Mesothelial cell of epicardium (in vitro differentiated cells): ENCODE data around the gene TACC2. TPM values are rescaled to one million over a fixed set of nuclear protein-coding genes. Genes with fewer than 3 reads are reported as not detected.

Experiments used
- DNase-seq, 2 experiments: peaks; one replicate each; pipeline ENCODE4 v3.0.0; 2021; ENCODE audit warnings: low spot score in 2 of 2; ENCODE audit not compliant: unreplicated experiment in 2 of 2
- H3K27ac Mint-ChIP-seq: 2 replicates; pipeline ENCODE4 v1.8.0; 2021; ENCODE audit warnings: mixed read lengths
- H3K27me3 Mint-ChIP-seq: 2 replicates; pipeline ENCODE4 v1.8.0; 2021; ENCODE audit warnings: low read depth, mixed read lengths
- H3K36me3 Mint-ChIP-seq: 2 replicates; pipeline ENCODE4 v1.8.0; 2021; ENCODE audit warnings: mixed read lengths
- H3K4me1 Mint-ChIP-seq: 2 replicates; pipeline ENCODE4 v1.8.0; 2021; ENCODE audit warnings: mixed read lengths
- H3K4me3 Mint-ChIP-seq: 2 replicates; pipeline ENCODE4 v1.8.0; 2021; ENCODE audit warnings: mild to moderate bottlenecking, moderate library complexity, mixed read lengths
- H3K9me3 Mint-ChIP-seq: 2 replicates; pipeline ENCODE4 v1.8.0; 2021; ENCODE audit warnings: mixed read lengths
- total RNA-seq: library from RNA; stranded (reverse); gene quantifications from 3 replicates; pipeline ENCODE4 v1.2.1, GENCODE V29; 2021
- TF ChIP-seq, protein P1 (sequence below): fragments of 200-600 bp; sonication (generic); IDR thresholded peaks from one replicate; pipeline ENCODE4 v1.5.0; 2021; ENCODE audit warnings: antibody characterized with exemption; ENCODE audit not compliant: unreplicated experiment

The TACC2 gene
- total RNA-seq, 1 donor from 2014 or later: 25.5 TPM

DNA sequence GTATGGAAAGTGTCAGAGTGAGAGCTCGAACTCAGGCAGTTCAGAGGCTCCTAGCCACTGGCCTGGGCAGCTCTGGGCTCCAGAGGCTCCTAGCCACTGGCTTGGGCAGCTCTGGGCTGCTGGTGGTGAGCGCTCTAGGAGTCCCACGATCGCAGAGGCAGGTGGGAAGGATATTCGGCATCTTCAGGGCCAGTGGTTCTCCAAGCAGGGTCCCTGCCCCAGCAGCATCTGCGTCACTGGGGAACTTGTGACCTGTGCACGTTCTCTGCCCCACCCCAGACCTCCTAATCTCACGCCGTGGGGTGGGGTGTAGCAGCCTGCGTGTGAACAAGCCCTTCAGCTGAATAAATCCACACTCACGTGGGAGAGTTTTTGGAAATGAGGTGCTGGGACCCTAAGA is 256.9 kb downstream of the TACC2 start:
- TF ChIP-seq, protein P1, sequence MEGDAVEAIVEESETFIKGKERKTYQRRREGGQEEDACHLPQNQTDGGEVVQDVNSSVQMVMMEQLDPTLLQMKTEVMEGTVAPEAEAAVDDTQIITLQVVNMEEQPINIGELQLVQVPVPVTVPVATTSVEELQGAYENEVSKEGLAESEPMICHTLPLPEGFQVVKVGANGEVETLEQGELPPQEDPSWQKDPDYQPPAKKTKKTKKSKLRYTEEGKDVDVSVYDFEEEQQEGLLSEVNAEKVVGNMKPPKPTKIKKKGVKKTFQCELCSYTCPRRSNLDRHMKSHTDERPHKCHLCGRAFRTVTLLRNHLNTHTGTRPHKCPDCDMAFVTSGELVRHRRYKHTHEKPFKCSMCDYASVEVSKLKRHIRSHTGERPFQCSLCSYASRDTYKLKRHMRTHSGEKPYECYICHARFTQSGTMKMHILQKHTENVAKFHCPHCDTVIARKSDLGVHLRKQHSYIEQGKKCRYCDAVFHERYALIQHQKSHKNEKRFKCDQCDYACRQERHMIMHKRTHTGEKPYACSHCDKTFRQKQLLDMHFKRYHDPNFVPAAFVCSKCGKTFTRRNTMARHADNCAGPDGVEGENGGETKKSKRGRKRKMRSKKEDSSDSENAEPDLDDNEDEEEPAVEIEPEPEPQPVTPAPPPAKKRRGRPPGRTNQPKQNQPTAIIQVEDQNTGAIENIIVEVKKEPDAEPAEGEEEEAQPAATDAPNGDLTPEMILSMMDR: no peak
- Mint-ChIP-seq H3K27ac (no peak overlapping the region), H3K4me3 (no peak overlapping the region), H3K4me1 (peaks cover 2% of the 10 kb centered on the region), H3K9me3 (no peaks in the 10 kb centered on the region), H3K27me3 (no peaks in the 10 kb centered on the region), H3K36me3 (peaks cover 18% of the 10 kb centered on the region)
- DNase-seq: no peak

DNA sequence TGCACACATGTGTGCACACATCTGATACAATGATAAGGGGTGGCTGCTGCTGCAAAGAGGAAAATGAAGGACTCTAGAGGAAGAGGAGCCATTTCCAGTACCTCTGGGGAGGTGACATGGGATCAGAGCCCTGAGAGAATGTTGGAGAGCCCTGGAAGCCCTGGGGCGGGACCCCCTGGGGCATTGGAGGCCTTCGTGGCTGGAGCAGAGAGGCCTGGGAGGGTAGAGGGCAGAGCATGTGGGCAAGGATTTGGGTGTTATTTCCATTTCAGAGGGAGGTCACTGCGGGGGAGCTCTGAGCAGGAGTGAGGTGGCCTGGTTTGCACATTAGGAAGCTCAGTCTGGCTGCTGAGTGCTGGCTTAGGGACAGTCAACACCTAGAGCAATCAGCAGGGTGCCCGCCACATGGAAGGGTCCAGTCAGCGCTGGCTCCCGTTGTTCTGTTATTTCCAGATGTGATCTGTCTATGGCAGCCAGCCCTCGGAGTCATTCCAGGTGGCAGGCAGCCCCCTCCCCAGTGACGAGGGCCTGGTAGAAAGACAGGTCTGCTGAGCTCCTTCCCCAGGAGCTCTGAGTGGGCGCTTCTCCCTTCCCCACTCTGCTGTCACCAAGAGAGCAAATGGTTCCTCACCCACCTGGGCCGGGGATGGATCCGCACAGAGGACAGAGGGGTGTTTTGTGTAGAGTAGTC is 258.0 kb downstream of the TACC2 start:
- no peak overlapping the region for H3K27ac Mint-ChIP-seq
- TF ChIP-seq, protein P1: no peak
- no peak overlapping the region for H3K4me3 Mint-ChIP-seq
- H3K4me1 Mint-ChIP-seq: peaks cover 2% of the 10 kb centered on the region
- H3K36me3 Mint-ChIP-seq: peaks cover 13% of the 10 kb centered on the region
- no peaks in the 10 kb centered on the region for H3K9me3 Mint-ChIP-seq
- no peaks in the 10 kb centered on the region for H3K27me3 Mint-ChIP-seq
- DNase-seq: no peak

DNA sequence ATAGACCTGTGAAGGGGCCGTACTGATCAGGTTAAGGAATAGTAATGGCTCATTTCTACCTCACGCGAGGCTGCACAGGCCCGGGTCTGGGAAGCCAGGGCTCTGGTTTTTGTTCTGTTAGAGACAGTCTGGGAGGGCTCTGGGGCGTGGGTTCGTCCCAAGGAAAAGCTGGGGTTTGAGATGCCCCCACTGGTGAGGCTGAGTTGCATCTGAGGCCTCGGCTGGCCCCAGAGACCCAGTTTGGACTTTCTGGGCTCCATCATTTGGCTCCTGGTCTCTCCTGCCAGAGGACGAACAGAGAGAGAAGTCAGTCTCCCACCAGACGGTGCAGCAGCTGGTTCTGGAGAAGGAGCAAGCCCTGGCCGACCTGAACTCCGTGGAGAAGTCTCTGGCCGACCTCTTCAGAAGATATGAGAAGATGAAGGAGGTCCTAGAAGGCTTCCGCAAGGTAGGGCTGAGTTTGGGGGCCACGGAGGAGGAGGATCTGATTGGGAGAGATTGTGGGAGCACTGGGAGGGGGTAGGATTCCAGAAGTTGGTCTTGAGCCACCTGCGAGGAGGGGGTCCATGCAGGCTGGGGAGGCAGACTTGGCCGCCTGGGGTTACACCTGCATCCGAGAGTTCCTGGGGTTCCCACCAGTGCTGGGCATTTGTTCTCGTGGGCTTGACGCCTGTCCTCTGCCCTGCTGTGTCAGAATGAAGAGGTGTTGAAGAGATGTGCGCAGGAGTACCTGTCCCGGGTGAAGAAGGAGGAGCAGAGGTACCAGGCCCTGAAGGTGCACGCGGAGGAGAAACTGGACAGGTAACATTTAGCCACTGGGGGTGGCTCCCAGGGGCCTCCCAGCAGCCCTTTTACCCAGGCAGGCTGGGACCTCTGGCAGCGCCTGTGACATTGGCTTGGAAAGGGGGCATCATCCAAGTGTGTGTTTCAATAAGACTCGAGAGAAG is 259.7 kb downstream of the TACC2 start:
- TF ChIP-seq, protein P1: no peak
- H3K27ac Mint-ChIP-seq: no peak overlapping the region
- peaks cover 11% of the 10 kb centered on the region for H3K36me3 Mint-ChIP-seq
- DNase-seq: no peak
- H3K4me1 Mint-ChIP-seq: peaks cover 2% of the 10 kb centered on the region
- H3K9me3 Mint-ChIP-seq: no peaks in the 10 kb centered on the region
- no peak overlapping the region for H3K4me3 Mint-ChIP-seq
- no peaks in the 10 kb centered on the region for H3K27me3 Mint-ChIP-seq

DNA sequence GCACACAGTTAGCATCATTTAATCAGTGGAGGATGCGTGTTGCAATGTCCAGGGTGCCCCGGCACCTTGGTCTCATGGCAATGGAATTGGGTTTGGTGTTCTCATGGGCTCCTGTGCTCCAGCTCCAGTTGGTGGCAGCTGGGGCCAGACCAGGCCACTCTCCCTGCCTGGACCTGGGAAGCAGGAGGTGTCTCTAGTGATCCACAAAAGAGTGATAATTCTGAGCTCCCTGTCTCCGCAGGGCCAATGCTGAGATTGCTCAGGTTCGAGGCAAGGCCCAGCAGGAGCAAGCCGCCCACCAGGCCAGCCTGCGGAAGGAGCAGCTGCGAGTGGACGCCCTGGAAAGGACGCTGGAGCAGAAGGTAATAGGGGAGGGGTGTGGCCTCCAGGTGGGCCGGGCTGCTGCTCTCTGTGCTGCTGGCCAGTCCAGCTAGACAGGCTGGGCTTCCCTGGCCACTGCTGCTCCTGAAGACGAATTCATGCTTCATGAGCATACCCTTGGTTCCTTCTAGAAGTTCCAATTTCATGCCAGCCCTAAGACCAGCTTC is 260.4 kb downstream of the TACC2 start:
- H3K27me3 Mint-ChIP-seq: no peaks in the 10 kb centered on the region
- no peaks in the 10 kb centered on the region for H3K9me3 Mint-ChIP-seq
- H3K4me3 Mint-ChIP-seq: no peak overlapping the region
- peaks cover 2% of the 10 kb centered on the region for H3K4me1 Mint-ChIP-seq
- peaks cover 11% of the 10 kb centered on the region for H3K36me3 Mint-ChIP-seq
- no peak for DNase-seq
- H3K27ac Mint-ChIP-seq: no peak overlapping the region
- TF ChIP-seq, protein P1: no peak

DNA sequence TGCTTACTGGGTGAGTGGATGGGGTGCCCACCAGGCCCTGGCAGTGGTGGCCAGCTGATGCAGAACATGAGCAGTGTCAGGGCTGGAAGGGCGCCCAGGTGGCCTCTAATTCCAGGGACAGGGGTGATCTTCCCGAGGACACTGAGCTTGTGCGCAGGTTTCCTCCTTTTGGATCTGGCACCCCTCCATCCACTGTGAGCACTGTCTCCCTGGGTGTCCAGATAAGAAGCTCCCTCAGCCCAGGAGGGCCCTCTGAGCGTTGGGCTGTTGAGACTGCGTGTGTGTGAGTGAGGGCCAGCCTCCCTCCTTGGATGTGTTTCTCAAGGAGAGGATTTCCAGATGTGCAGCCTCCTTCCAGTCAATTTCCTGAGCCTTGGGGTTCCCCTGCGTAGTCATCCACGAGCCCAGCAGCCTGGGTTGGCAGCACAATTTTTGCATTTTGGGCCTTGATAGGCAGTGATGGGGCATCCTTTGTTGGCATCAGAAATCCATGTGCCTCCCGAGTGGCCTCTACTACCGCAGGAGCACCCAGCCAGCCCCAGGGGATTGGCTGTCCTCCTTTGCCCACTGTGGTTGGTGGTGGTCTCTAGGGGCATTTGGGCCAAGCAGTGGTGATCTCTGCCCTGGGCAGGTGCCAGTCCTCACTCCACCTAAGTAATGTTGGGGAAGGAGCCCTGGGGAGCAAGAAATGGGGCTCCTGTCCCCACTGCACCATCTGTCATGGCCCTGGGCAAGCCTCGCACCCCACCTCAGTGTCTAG is 261.2 kb downstream of the TACC2 start:
- no peak for DNase-seq
- no peaks in the 10 kb centered on the region for H3K9me3 Mint-ChIP-seq
- H3K27me3 Mint-ChIP-seq: no peaks in the 10 kb centered on the region
- no peak overlapping the region for H3K27ac Mint-ChIP-seq
- no peaks in the 10 kb centered on the region for H3K4me1 Mint-ChIP-seq
- H3K36me3 Mint-ChIP-seq: peaks cover 5% of the 10 kb centered on the region
- H3K4me3 Mint-ChIP-seq: no peak overlapping the region
- TF ChIP-seq, protein P1: no peak
